K562 (cell line): ENCODE data around the gene C16orf90. TPM values are rescaled to one million over a fixed set of nuclear protein-coding genes. Genes with fewer than 3 reads are reported as not detected.

Experiments used
- ATAC-seq: fragments of 200-7000 bp; cut with Tn5 transposase; 3 replicates; pipeline ENCODE4 v1.9.1; 2020; ENCODE audit warnings: moderate library complexity
- BruUV-seq: library from RNA; stranded (reverse); fragments of 400-500 nt; replicated peaks from 2 replicates; lab custom pipeline; 2021; lab: Mats Ljungman, UMichigan
- CTCF ChIA-PET: fragments of 300-600 bp; formaldehyde crosslinking; extraction: SDS; loops from one replicate; lab custom pipeline; 2021; ENCODE audit warnings: low intra/inter-chr PET ratio; lab: Yijun Ruan, JAX
- POLR2A ChIA-PET: fragments of 300-600, 350-650 bp; sonication (Branson Sonifier 250); formaldehyde crosslinking; extraction: SDS; loops from one replicate; lab custom pipeline; 2021; ENCODE audit warnings: antibody characterized with exemption, inconsistent platforms; lab: Yijun Ruan, JAX
- DNase-seq, 4 experiments: peaks; one replicate each; pipeline versions ENCODE4 v3.0.0 to v3.0.0-alpha.2; 2011 to 2018; ENCODE audit warnings: low spot score in 3 of 4, mixed read lengths in 3 of 4; ENCODE audit errors: extremely low read depth in 1 of 4
- FAIRE-seq: peaks from 2 replicates; lab custom pipeline; 2011; peaks lifted over from hg19 to GRCh38; lab: Jason Lieb, UNC
- H2AFZ ChIP-seq: 2 replicates; pipeline ENCODE4 v1.6.0; 2011; ENCODE audit warnings: low read depth, low read length, control low read depth, inconsistent platforms
- H3K27ac ChIP-seq: fragments of 200-600 bp; 3 replicates; pipeline ENCODE4 v1.8.0; 2011; ENCODE audit warnings: low read depth, mild to moderate bottlenecking, control low read depth, inconsistent platforms, low read length, moderate library complexity, mixed read lengths; ENCODE audit errors: extremely low read depth
- H3K27me3 ChIP-seq, 2 experiments: fragments of 300-600 bp in 1 of 2; 2 replicates in 1 of 2; 3 replicates in 1 of 2; pipeline versions ENCODE4 v1.6.0 to v1.8.0; 2011; ENCODE audit warnings: inconsistent platforms in 2 of 2, low read length in 2 of 2, mild to moderate bottlenecking in 1 of 2, mixed read lengths in 1 of 2, moderate library complexity in 1 of 2; ENCODE audit not compliant: control insufficient read depth in 2 of 2, insufficient read depth in 2 of 2
- H3K36me3 ChIP-seq: fragments of 300-600 bp; 3 replicates; pipeline ENCODE4 v1.8.0; 2011; ENCODE audit warnings: mild to moderate bottlenecking, low read length, inconsistent platforms; ENCODE audit not compliant: control insufficient read depth, insufficient read depth
- H3K4me1 ChIP-seq, 2 experiments: fragments of 200-600 bp in 1 of 2; replicated peaks in 1 of 2; 2 replicates in 1 of 2; 3 replicates in 1 of 2; pipeline versions ENCODE4 v1.5.1 to v1.8.0; 2011; ENCODE audit warnings: inconsistent platforms in 2 of 2, low read length in 2 of 2, mild to moderate bottlenecking in 1 of 2, mixed read lengths in 1 of 2, moderate library complexity in 1 of 2; ENCODE audit not compliant: control insufficient read depth in 2 of 2, insufficient read depth in 2 of 2
- H3K4me2 ChIP-seq: 2 replicates; pipeline ENCODE4 v1.6.1; 2011; ENCODE audit warnings: low read length, control low read depth, inconsistent platforms, mixed read lengths; ENCODE audit not compliant: insufficient read depth
- H3K4me3 ChIP-seq: fragments of 200-600 bp; sonication (generic), shearing (Covaris generic); 2 replicates; pipeline ENCODE4 v1.5.1; 2016; ENCODE audit warnings: control low read depth, inconsistent platforms
- H3K79me2 ChIP-seq: fragments of 200-600 bp; 3 replicates; pipeline ENCODE4 v1.8.0; 2011; ENCODE audit warnings: low read length, inconsistent platforms; ENCODE audit not compliant: control insufficient read depth, insufficient read depth
- H3K9ac ChIP-seq, 2 experiments: 2 replicates each; pipeline versions ENCODE4 v1.6.0 to v1.6.1; 2011; ENCODE audit warnings: low read depth in 2 of 2, low read length in 2 of 2, control low read depth in 1 of 2, inconsistent platforms in 1 of 2, mild to moderate bottlenecking in 1 of 2, mixed read lengths in 1 of 2; ENCODE audit not compliant: insufficient read depth in 1 of 2
- H3K9me1 ChIP-seq: one replicate; pipeline ENCODE4 v1.6.0; 2011; ENCODE audit warnings: inconsistent platforms, mild to moderate bottlenecking, low read length, moderate library complexity; ENCODE audit not compliant: control insufficient read depth, insufficient read depth
- H3K9me3 ChIP-seq: replicated peaks from 2 replicates; pipeline ENCODE4 v1.5.1; 2011; ENCODE audit warnings: low read depth, low read length, inconsistent platforms; ENCODE audit not compliant: control insufficient read depth, insufficient read depth
- H4K20me1 ChIP-seq: replicated peaks from 2 replicates; pipeline ENCODE4 v1.6.1; 2011; ENCODE audit warnings: low read length, inconsistent platforms, mixed read lengths; ENCODE audit not compliant: control insufficient read depth, insufficient read depth
- CHAMP1 ChIP-seq: fragments of 450-650 bp; IDR thresholded peaks from 2 replicates; pipeline ENCODE4 v1.6.1; 2016; ENCODE audit warnings: mild to moderate bottlenecking
- MTF1 ChIP-seq: fragments of 250-450 bp; sonication (Bioruptor Pico); IDR thresholded peaks from 2 replicates; pipeline ENCODE4 v1.9.0; 2021; ENCODE audit warnings: moderate library complexity, mild to moderate bottlenecking, inconsistent platforms, borderline replicate concordance
- NFYB ChIP-seq: IDR thresholded peaks from 2 replicates; pipeline ENCODE4 v1.6.1; 2011; ENCODE audit warnings: mild to moderate bottlenecking, moderate library complexity; ENCODE audit not compliant: insufficient read length; ENCODE audit errors: extremely low read depth
- SPI1 ChIP-seq: IDR thresholded peaks from 2 replicates; pipeline ENCODE4 v1.6.1; 2011; ENCODE audit warnings: low read depth, low read length, control low read depth, borderline replicate concordance
- WGBS: fragments of 100-300 bp; shearing (Covaris generic); methylation state at CpG from one replicate; pipeline ENCODE4 v1.1.6; 2016; ENCODE audit warnings: low coverage, mixed read lengths; ENCODE audit not compliant: insufficient coverage; ENCODE audit errors: missing lambda C conversion rate; 5-methylcytosine and 5-hydroxymethylcytosine counted together
- in situ Hi-C: fragments of 300-500 bp; cut with MboI; formaldehyde crosslinking; loops from 4 replicates; pipeline ENCODE4 v1.15.0; 2018; ENCODE audit warnings: inconsistent platforms, mixed read lengths
- intact Hi-C: fragments of 100-400 bp; cut with micrococcal nuclease; formaldehyde crosslinking; loops from 2 replicates; pipeline ENCODE4 v1.14.2; 2022
- polyA plus RNA-seq, 8 experiments: library from polyadenylated mRNA; depleted of rRNA in 4 of 8; stranded (reverse) in 5 of 8; unstranded in 3 of 8; fragments of >200 nt; fragmentation: Nextera tagmentation in 2 of 8; fragmentation: Illumina TruSeq in 1 of 8; extraction: Ambion mirVana in 2 of 8; extraction: Trizol in 1 of 8; gene quantifications; 2 replicates each; pipeline versions ENCODE4 v1.2.1 to v1.2.3, GENCODE V29; 2011 to 2014; ENCODE audit warnings: inconsistent platforms in 1 of 8, missing spikeins in 1 of 8
- total RNA-seq, 7 experiments: library from RNA; depleted of rRNA in 6 of 7; stranded (reverse); fragments of >200 nt in 6 of 7; fragmentation: Illumina TruSeq in 2 of 7; extraction: Trizol in 2 of 7; gene quantifications; 2 replicates each; pipeline versions ENCODE4 v1.2.1 to v1.2.3, GENCODE V29; 2011 to 2021; ENCODE audit warnings: low replicate concordance in 1 of 7

The C16orf90 gene
- total and polyA plus RNA-seq, 9 of the 15 experiments (the other 6 are each of a cell fraction or from before 2014, with no cell fraction given), result not detected

GRCh38 chr16:3468501-3468900 is 26.8 kb downstream of the C16orf90 start:
- BruUV-seq, result no TSS peak
- H3K9ac ChIP-seq, result no peak overlapping the region
- no peak overlapping the region for H3K4me2 ChIP-seq
- no peak for DNase-seq
- in situ Hi-C loops (no loop called here), intact Hi-C loops (no loop called here)
- ChIA-PET CTCF (no interaction called here), POLR2A (interaction anchor here (2.1 kb wide), 1 partner anchor 8 kb away, joined by 6 read pairs; no protein-coding TSS in a partner anchor)
- peaks cover 2% of the 10 kb centered on the region for H3K9me1 ChIP-seq
- H3K4me1 ChIP-seq, result peaks cover 0 to 5% of the 10 kb centered on the region in 2 experiments; a peak in 2 of 5 replicates
- no peaks in the 10 kb centered on the region for H3K9me3 ChIP-seq
- TF ChIP-seq MTF1 (CRISPR knock-in tag), result no peak
- no peak for TF ChIP-seq SPI1
- TF ChIP-seq CHAMP1, result no peak
- no peak for TF ChIP-seq NFYB
- no peak for ATAC-seq
- FAIRE-seq, result no peak
- peaks cover 8% of the 10 kb centered on the region; the same call in 1 of the 3 replicates for H3K36me3 ChIP-seq
- H3K79me2 ChIP-seq, result peaks cover 43% of the 10 kb centered on the region
- H3K4me3 ChIP-seq, result no peak overlapping the region
- H2AFZ ChIP-seq, result no peak overlapping the region
- H3K27me3 ChIP-seq, result no peaks in the 10 kb centered on the region
- 91% methylated on average over 15 of the region's 15 CpGs for WGBS
- no peak overlapping the region for H3K27ac ChIP-seq
- peaks cover 12% of the 10 kb centered on the region; the same call in 1 of the 2 replicates for H4K20me1 ChIP-seq
